Endodermal cell (in vitro differentiated cells): ENCODE measurements around the gene LSM12. TPM values are rescaled to one million over a fixed set of nuclear protein-coding genes. Genes with fewer than 3 reads are reported as not detected.

Experiments used
- DNase-seq: peaks from one replicate; pipeline ENCODE4 v3.0.0-alpha.2; 2017
- H3K27ac ChIP-seq: 2 replicates; pipeline ENCODE4 v1.5.1; 2013; ENCODE audit warnings: mild to moderate bottlenecking, low read depth, low read length, moderate library complexity
- H3K27me3 ChIP-seq: 2 replicates; pipeline ENCODE4 v1.6.1; 2013; ENCODE audit warnings: mild to moderate bottlenecking, low read length, moderate library complexity; ENCODE audit not compliant: insufficient read depth, control insufficient read depth, poor library complexity, severe bottlenecking
- H3K36me3 ChIP-seq: 2 replicates; pipeline ENCODE4 v1.7.0; 2013; ENCODE audit warnings: mild to moderate bottlenecking, low read length, moderate library complexity; ENCODE audit not compliant: control insufficient read depth, insufficient read depth
- H3K4me1 ChIP-seq: one replicate; pipeline ENCODE4 v1.7.0; 2013; ENCODE audit warnings: low read length; ENCODE audit not compliant: control insufficient read depth, insufficient read depth
- H3K4me3 ChIP-seq: 2 replicates; pipeline ENCODE4 v1.5.1; 2013; ENCODE audit warnings: mild to moderate bottlenecking, low read length, moderate library complexity
- H3K9ac ChIP-seq: 2 replicates; pipeline ENCODE4 v1.6.1; 2013; ENCODE audit warnings: mild to moderate bottlenecking, low read length, moderate library complexity; ENCODE audit not compliant: poor library complexity, severe bottlenecking; ENCODE audit errors: extremely low read depth
- H3K9me3 ChIP-seq: 2 replicates; pipeline ENCODE4 v1.6.1; 2013; ENCODE audit warnings: mild to moderate bottlenecking, low read length, moderate library complexity; ENCODE audit not compliant: control insufficient read depth
- H3K27ac Mint-ChIP-seq: 2 replicates; pipeline ENCODE4 v1.8.0; 2020; ENCODE audit warnings: mixed read lengths
- H3K27me3 Mint-ChIP-seq: 2 replicates; pipeline ENCODE4 v1.8.0; 2021; ENCODE audit warnings: mild to moderate bottlenecking, mixed read lengths; ENCODE audit not compliant: insufficient read depth
- H3K36me3 Mint-ChIP-seq: 2 replicates; pipeline ENCODE4 v1.8.0; 2020; ENCODE audit warnings: low read depth, mixed read lengths
- H3K4me1 Mint-ChIP-seq: 2 replicates; pipeline ENCODE4 v1.8.0; 2020; ENCODE audit warnings: mixed read lengths
- H3K4me3 Mint-ChIP-seq: 2 replicates; pipeline ENCODE4 v1.8.0; 2020; ENCODE audit warnings: mild to moderate bottlenecking, moderate library complexity, mixed read lengths
- H3K9me3 Mint-ChIP-seq: 2 replicates; pipeline ENCODE4 v1.8.0; 2020; ENCODE audit warnings: mild to moderate bottlenecking, mixed read lengths
- WGBS, 2 experiments: methylation state at CpG; one replicate each; pipeline versions ENCODE4 v1.1.5 to v1.1.7; 2013; ENCODE audit warnings: missing lambda C conversion rate in 2 of 2, mixed read lengths in 1 of 2; ENCODE audit not compliant: insufficient coverage in 1 of 2, insufficient read length in 1 of 2; 5-methylcytosine and 5-hydroxymethylcytosine counted together
- total RNA-seq, 2 donors: library from RNA; stranded (reverse); fragmentation: NEBNext Ultra II Directional in 1 of 2; extraction: Animal tissue kit (Norgen Biotek cat#: 25700) in 1 of 2; gene quantifications; 2 replicates in 1 of 2; 3 replicates in 1 of 2; pipeline ENCODE4 v1.2.1, GENCODE V29; 2021
- TF ChIP-seq, protein P1 (sequence below): fragments of 200-600 bp; sonication (generic); conservative IDR thresholded peaks from 2 replicates; pipeline ENCODE4 v1.5.0; 2021; ENCODE audit warnings: antibody characterized with exemption, mild to moderate bottlenecking

LSM12 gene
- total RNA-seq, 2 donors from 2014 or later, result 97.7 to 102 TPM

DNA sequence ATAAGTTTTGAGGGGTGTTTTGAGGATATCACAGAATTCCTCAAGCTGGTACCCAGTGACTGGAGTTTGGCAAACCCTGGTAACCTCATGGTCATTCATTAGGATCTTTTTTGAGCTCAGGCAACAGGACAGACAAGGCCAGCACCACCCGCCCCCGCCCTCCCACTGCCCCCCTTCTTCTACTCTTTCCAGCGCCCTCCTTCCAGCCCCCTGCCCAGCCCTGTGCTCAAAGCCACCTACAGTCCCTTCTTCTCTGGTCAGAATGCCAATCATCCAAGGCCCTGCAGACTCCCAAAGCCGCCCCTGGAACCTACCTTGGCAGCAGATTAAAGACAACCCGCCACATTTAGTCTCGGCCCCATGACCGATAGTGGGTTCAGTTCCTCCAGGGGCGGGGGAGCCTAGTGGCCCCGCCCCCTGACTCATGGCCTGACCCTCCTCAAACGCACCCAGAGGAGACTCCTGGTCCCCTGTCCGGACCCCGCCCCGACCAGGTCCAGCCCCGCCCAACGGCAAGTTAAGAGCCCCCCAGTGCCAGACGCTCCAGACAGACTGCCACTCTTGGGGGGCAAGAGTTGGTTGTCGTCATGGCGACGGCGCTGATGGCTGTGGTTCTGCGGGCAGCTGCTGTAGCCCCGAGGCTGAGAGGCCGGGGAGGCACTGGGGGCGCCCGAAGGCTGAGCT, 62.3 kb downstream of the LSM12 start, which contains the start of gene NAGS:
Gene NAGS, plus strand, starts transcription at position 546 of the 684 bp plus-strand sequence. Its CDS starts 42 bp downstream, at position 588.
- 10% methylated on average over 25 of the region's 25 CpGs; no CpG with 5 or more reads in 1 of the 2 experiments for WGBS, 2 experiments
- TF ChIP-seq, protein P1, sequence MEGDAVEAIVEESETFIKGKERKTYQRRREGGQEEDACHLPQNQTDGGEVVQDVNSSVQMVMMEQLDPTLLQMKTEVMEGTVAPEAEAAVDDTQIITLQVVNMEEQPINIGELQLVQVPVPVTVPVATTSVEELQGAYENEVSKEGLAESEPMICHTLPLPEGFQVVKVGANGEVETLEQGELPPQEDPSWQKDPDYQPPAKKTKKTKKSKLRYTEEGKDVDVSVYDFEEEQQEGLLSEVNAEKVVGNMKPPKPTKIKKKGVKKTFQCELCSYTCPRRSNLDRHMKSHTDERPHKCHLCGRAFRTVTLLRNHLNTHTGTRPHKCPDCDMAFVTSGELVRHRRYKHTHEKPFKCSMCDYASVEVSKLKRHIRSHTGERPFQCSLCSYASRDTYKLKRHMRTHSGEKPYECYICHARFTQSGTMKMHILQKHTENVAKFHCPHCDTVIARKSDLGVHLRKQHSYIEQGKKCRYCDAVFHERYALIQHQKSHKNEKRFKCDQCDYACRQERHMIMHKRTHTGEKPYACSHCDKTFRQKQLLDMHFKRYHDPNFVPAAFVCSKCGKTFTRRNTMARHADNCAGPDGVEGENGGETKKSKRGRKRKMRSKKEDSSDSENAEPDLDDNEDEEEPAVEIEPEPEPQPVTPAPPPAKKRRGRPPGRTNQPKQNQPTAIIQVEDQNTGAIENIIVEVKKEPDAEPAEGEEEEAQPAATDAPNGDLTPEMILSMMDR, result no peak
- H3K27me3 ChIP-seq, result peaks cover 45% of the 10 kb centered on the region
- H3K9me3 ChIP-seq, result no peaks in the 10 kb centered on the region
- Mint-ChIP-seq H3K4me3 (peak within 1 kb of the TSS; percentile 49), H3K4me1 (peaks cover 14% of the 10 kb centered on the region), H3K36me3 (no peaks in the 10 kb centered on the region), H3K9me3 (no peaks in the 10 kb centered on the region), H3K27me3 (peaks cover 54% of the 10 kb centered on the region), H3K27ac (no peak within 1 kb of the TSS)
- peaks cover 6% of the 10 kb centered on the region for H3K4me1 ChIP-seq
- peak; percentile 89 for DNase-seq
- H3K36me3 ChIP-seq, result peaks cover 3% of the 10 kb centered on the region
- H3K27ac ChIP-seq, result no peak within 1 kb of the TSS
- no peak within 1 kb of the TSS for H3K9ac ChIP-seq
- peak within 1 kb of the TSS; percentile 53 for H3K4me3 ChIP-seq

DNA sequence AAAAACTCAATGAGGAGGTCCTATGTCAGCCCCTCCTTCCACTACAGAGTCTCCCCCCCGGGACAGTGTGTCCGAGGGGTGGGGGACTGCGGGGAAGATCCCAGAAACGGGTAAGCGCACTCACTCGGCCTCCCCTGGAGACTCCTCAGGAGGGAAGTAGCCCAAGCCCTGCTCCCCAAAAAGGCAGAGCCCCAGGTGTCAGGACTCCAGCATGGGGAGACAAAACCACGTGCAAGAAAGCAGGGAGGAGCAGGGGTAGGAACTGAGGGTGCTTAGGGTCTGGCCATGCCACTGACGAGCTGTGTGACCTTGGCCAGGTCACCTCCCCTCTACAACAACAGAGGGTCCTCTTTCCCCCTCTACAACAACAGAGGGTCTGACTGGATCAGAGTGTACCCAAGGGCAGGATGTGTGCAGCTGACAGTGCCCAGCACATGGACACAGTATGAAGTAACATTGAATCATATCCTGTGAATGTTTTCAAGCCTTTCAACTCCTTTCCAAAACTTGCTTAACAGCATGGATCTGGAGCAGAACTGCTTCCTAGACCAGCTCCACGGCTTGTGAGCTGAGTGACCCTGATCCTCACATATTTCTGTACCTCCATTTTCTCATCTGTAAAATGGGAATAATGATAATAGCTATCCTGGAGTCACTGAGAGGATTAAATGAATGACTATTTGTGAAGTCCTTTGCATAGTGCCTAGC, 64.2 kb downstream of the LSM12 start:
- no peaks in the 10 kb centered on the region for H3K36me3 Mint-ChIP-seq
- Histone ChIP-seq H3K27ac (no peak overlapping the region), H3K9me3 (no peaks in the 10 kb centered on the region), H3K36me3 (no peaks in the 10 kb centered on the region), H3K4me1 (no peaks in the 10 kb centered on the region), H3K4me3 (no peak overlapping the region), H3K27me3 (peaks cover 45% of the 10 kb centered on the region), H3K9ac (no peak overlapping the region)
- TF ChIP-seq, protein P1, result no peak
- WGBS, 2 experiments, result 81 to 83% methylated on average over 3 to 9 of the region's 9 CpGs
- H3K27me3 Mint-ChIP-seq, result peaks cover 57% of the 10 kb centered on the region
- H3K4me1 Mint-ChIP-seq, result peaks cover 5% of the 10 kb centered on the region
- H3K9me3 Mint-ChIP-seq, result no peaks in the 10 kb centered on the region
- DNase-seq, result no peak
- no peak overlapping the region for H3K4me3 Mint-ChIP-seq
- H3K27ac Mint-ChIP-seq, result no peak overlapping the region

DNA sequence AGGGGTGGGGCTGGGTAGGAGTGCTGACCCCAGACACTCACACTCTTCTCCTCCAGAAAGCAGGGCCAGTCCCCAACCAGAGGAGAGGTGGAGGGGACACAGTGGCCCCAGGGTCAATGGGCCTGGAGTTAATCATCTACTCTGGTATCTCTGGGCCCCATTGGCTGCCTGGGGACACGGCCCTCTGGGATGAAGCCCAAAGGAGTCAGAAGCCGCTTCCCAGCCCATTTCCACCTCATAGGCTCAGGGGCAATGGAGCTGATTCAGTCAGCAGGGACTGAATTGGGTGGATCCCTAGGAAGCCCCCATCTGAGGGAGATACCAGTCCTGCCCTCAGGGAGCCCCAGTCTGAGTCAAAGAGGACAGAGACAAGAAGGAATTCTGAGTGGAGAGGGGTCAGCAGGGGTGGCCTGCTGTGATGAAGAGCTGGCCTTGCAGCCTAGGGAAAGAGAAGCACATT, 65.0 kb downstream of the LSM12 start:
- H3K27me3 Mint-ChIP-seq, result peaks cover 55% of the 10 kb centered on the region

More for the DNA sequence above, 65.0 kb downstream of the LSM12 start:
- WGBS, 2 experiments, result 90 to 100% methylated on average over 2 of the region's 2 CpGs
- H3K4me3 ChIP-seq, result no peak overlapping the region
- TF ChIP-seq, protein P1, result no peak
- H3K36me3 ChIP-seq, result no peaks in the 10 kb centered on the region
- Mint-ChIP-seq H3K27ac (no peak overlapping the region), H3K36me3 (no peaks in the 10 kb centered on the region), H3K4me3 (no peak overlapping the region), H3K4me1 (peaks cover 5% of the 10 kb centered on the region), H3K9me3 (no peaks in the 10 kb centered on the region)
- no peak for DNase-seq
- H3K27me3 ChIP-seq, result peaks cover 45% of the 10 kb centered on the region
- H3K27ac ChIP-seq, result no peak overlapping the region
- no peaks in the 10 kb centered on the region for H3K4me1 ChIP-seq
- H3K9me3 ChIP-seq, result no peaks in the 10 kb centered on the region
- no peak overlapping the region for H3K9ac ChIP-seq
